ENCODE results near the gene EHBP1.

Gene EHBP1

GRCh38 chr2:62785216-62785615 is 79.7 kb downstream of the EHBP1 start:
- no peak overlapping the region for H3K4me3 ChIP-seq (ENCODE audit: low read depth, low read length)
- no peaks in the 10 kb centered on the region for H3K36me3 ChIP-seq (ENCODE audit: control insufficient read depth, insufficient read depth, low read length)
- no peaks in the 10 kb centered on the region for H3K27me3 ChIP-seq (ENCODE audit: control insufficient read depth, insufficient read depth, low read length)
- no peaks in the 10 kb centered on the region for H3K4me1 ChIP-seq (ENCODE audit: control insufficient read depth, insufficient read depth, low read length)
- H3K9ac ChIP-seq (ENCODE audit: low read length) = no peak overlapping the region
- H3K9me3 ChIP-seq (ENCODE audit: control insufficient read depth, insufficient read depth, low read depth, low read length) = peaks cover 17% of the 10 kb centered on the region
- H3K27ac ChIP-seq (ENCODE audit: low read depth, low read length) = no peak overlapping the region

GRCh38 chr2:62785810-62786597 is 80.5 kb downstream of the EHBP1 start:
- no peak overlapping the region for H3K4me3 ChIP-seq (ENCODE audit: low read depth, low read length)
- no peak overlapping the region for H3K9ac ChIP-seq (ENCODE audit: low read length)
- H3K9me3 ChIP-seq (ENCODE audit: control insufficient read depth, insufficient read depth, low read depth, low read length) = peaks cover 17% of the 10 kb centered on the region
- no peaks in the 10 kb centered on the region for H3K36me3 ChIP-seq (ENCODE audit: control insufficient read depth, insufficient read depth, low read length)
- H3K4me1 ChIP-seq (ENCODE audit: control insufficient read depth, insufficient read depth, low read length) = no peaks in the 10 kb centered on the region
- H3K27ac ChIP-seq (ENCODE audit: low read depth, low read length) = no peak overlapping the region
- no peaks in the 10 kb centered on the region for H3K27me3 ChIP-seq (ENCODE audit: control insufficient read depth, insufficient read depth, low read length)

DNA sequence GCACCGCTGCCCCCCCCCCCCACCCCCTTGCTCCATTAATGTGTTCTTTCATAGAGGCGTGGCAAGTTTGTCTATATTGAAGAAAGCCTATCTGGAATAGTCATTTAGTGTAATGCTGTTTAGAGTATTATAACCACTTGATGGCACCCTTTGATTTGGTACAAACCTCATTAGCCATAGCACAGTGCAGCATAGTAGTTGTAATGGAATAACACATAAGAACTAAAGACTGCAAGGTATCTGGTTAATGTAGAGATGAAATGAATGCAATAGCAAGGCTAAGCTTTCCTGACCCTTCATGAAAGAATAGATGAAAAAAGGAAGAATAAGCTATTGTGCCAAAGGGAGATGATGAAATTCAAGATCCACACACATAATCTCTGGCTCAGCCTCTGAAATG is 81.9 kb downstream of the EHBP1 start:
- Histone ChIP-seq H3K4me1 (ENCODE audit: control insufficient read depth, insufficient read depth, low read length) (no peaks in the 10 kb centered on the region), H3K4me3 (ENCODE audit: low read depth, low read length) (no peak overlapping the region), H3K9me3 (ENCODE audit: control insufficient read depth, insufficient read depth, low read depth, low read length) (peaks cover 13% of the 10 kb centered on the region), H3K9ac (ENCODE audit: low read length) (no peak overlapping the region), H3K27ac (ENCODE audit: low read depth, low read length) (no peak overlapping the region), H3K27me3 (ENCODE audit: control insufficient read depth, insufficient read depth, low read length) (no peaks in the 10 kb centered on the region), H3K36me3 (ENCODE audit: control insufficient read depth, insufficient read depth, low read length) (no peaks in the 10 kb centered on the region)

DNA sequence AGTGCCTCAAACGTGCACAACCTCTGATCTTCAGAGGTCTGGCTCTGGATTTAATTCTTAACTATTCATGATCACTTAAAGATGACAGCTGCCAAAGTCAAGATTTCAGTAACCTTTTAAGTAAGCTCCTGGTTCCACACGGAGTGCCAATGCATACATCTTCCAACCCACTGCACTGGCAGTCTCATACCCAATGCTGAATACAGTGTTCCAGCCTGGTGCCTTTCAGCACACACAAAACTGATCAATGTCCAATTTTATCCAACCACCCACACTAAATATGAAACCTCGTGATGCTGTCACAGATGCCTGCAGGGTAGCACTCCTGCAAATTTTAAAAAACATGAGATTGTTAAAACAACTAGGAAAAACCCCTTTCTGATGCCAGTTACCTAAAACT is 84.0 kb downstream of the EHBP1 start:
- H3K36me3 ChIP-seq (ENCODE audit: control insufficient read depth, insufficient read depth, low read length) = no peaks in the 10 kb centered on the region
- H3K9me3 ChIP-seq (ENCODE audit: control insufficient read depth, insufficient read depth, low read depth, low read length) = no peaks in the 10 kb centered on the region
- no peak overlapping the region for H3K4me3 ChIP-seq (ENCODE audit: low read depth, low read length)
- H3K9ac ChIP-seq (ENCODE audit: low read length) = no peak overlapping the region
- no peaks in the 10 kb centered on the region for H3K4me1 ChIP-seq (ENCODE audit: control insufficient read depth, insufficient read depth, low read length)
- H3K27me3 ChIP-seq (ENCODE audit: control insufficient read depth, insufficient read depth, low read length) = no peaks in the 10 kb centered on the region
- no peak overlapping the region for H3K27ac ChIP-seq (ENCODE audit: low read depth, low read length)

DNA sequence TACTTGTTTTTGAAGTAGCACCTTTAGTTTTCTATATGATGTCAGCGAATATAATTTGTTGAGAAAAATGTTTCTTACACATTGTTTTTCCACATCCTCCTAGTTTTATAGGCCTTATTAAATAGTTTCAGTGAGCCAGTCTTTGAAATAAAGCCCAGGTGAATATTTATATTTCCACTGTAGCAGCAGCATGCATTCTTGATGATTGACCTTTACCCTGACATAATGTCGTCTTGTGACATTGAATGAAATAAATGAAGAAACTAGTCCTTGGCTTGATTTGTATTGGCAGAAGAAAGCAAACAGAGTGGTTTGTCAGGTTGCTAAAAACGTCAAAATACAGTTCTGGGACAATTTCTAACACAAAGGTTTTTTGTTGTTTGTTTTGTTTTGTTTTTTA is 84.4 kb downstream of the EHBP1 start:
- no peak overlapping the region for H3K27ac ChIP-seq (ENCODE audit: low read depth, low read length)
- no peaks in the 10 kb centered on the region for H3K4me1 ChIP-seq (ENCODE audit: control insufficient read depth, insufficient read depth, low read length)
- H3K9me3 ChIP-seq (ENCODE audit: control insufficient read depth, insufficient read depth, low read depth, low read length) = no peaks in the 10 kb centered on the region
- no peak overlapping the region for H3K4me3 ChIP-seq (ENCODE audit: low read depth, low read length)
- no peaks in the 10 kb centered on the region for H3K36me3 ChIP-seq (ENCODE audit: control insufficient read depth, insufficient read depth, low read length)
- H3K27me3 ChIP-seq (ENCODE audit: control insufficient read depth, insufficient read depth, low read length) = no peaks in the 10 kb centered on the region
- no peak overlapping the region for H3K9ac ChIP-seq (ENCODE audit: low read length)

GRCh38 chr2:62792408-62792807 is 86.9 kb downstream of the EHBP1 start:
- Histone ChIP-seq H3K36me3 (ENCODE audit: control insufficient read depth, insufficient read depth, low read length) (no peaks in the 10 kb centered on the region), H3K27me3 (ENCODE audit: control insufficient read depth, insufficient read depth, low read length) (no peaks in the 10 kb centered on the region), H3K4me3 (ENCODE audit: low read depth, low read length) (no peak overlapping the region), H3K4me1 (ENCODE audit: control insufficient read depth, insufficient read depth, low read length) (no peaks in the 10 kb centered on the region), H3K27ac (ENCODE audit: low read depth, low read length) (no peak overlapping the region), H3K9ac (ENCODE audit: low read length) (no peak overlapping the region), H3K9me3 (ENCODE audit: control insufficient read depth, insufficient read depth, low read depth, low read length) (no peaks in the 10 kb centered on the region)

DNA sequence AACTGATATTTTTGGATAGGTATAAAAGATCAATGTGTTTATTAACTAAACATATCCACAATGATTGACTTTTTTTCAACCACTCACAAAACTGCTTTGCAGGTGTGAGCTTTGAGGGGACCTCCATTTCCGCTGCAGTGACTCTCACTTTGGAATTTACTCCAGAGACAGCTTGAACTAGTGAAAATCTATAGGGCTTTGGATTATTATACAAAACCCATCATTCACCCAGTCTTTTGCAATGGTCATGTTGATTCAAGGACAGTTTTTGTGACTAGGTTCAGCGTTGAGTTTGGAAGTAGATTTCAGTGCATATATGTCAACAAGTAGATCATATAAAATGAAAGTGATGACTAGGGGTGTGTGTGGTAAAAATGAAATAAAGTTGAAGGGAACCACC is 87.7 kb downstream of the EHBP1 start:
- Histone ChIP-seq H3K27ac (ENCODE audit: low read depth, low read length) (no peak overlapping the region), H3K9me3 (ENCODE audit: control insufficient read depth, insufficient read depth, low read depth, low read length) (no peaks in the 10 kb centered on the region), H3K4me3 (ENCODE audit: low read depth, low read length) (no peak overlapping the region), H3K27me3 (ENCODE audit: control insufficient read depth, insufficient read depth, low read length) (no peaks in the 10 kb centered on the region), H3K9ac (ENCODE audit: low read length) (no peak overlapping the region), H3K4me1 (ENCODE audit: control insufficient read depth, insufficient read depth, low read length) (no peaks in the 10 kb centered on the region), H3K36me3 (ENCODE audit: control insufficient read depth, insufficient read depth, low read length) (no peaks in the 10 kb centered on the region)

- Histone ChIP-seq H3K4me3 (ENCODE audit: low read depth, low read length) (no peak overlapping the region), H3K27me3 (ENCODE audit: control insufficient read depth, insufficient read depth, low read length) (no peaks in the 10 kb centered on the region), H3K36me3 (ENCODE audit: control insufficient read depth, insufficient read depth, low read length) (no peaks in the 10 kb centered on the region), H3K9me3 (ENCODE audit: control insufficient read depth, insufficient read depth, low read depth, low read length) (no peaks in the 10 kb centered on the region), H3K27ac (ENCODE audit: low read depth, low read length) (no peak overlapping the region), H3K4me1 (ENCODE audit: control insufficient read depth, insufficient read depth, low read length) (no peaks in the 10 kb centered on the region), H3K9ac (ENCODE audit: low read length) (no peak overlapping the region)
These were observed 89.3 kb downstream of the EHBP1 start for GRCh38 chr2:62794791-62795190.

DNA sequence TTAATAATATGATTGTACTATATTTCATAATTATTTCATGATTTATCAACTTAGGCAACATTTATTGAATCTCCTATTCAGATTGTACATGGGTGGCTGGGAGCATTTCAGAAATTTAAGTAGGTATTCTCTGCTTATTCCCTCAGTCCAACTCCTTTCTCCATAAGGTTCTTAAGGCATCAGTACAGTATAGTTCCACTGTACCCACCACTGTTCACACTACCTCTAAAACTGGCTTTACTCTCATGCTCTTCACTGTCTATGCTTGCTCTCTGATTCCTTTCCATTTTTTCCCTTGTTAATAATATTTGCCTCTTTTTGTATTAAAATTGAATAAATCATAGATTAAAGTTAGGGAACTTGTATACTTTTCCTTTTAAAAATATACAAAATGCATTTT is 89.8 kb downstream of the EHBP1 start:
- no peaks in the 10 kb centered on the region for H3K27me3 ChIP-seq (ENCODE audit: control insufficient read depth, insufficient read depth, low read length)
- no peak overlapping the region for H3K27ac ChIP-seq (ENCODE audit: low read depth, low read length)
- no peak overlapping the region for H3K4me3 ChIP-seq (ENCODE audit: low read depth, low read length)
- no peaks in the 10 kb centered on the region for H3K36me3 ChIP-seq (ENCODE audit: control insufficient read depth, insufficient read depth, low read length)
- no peak overlapping the region for H3K9ac ChIP-seq (ENCODE audit: low read length)
- no peaks in the 10 kb centered on the region for H3K4me1 ChIP-seq (ENCODE audit: control insufficient read depth, insufficient read depth, low read length)
- no peaks in the 10 kb centered on the region for H3K9me3 ChIP-seq (ENCODE audit: control insufficient read depth, insufficient read depth, low read depth, low read length)

DNA sequence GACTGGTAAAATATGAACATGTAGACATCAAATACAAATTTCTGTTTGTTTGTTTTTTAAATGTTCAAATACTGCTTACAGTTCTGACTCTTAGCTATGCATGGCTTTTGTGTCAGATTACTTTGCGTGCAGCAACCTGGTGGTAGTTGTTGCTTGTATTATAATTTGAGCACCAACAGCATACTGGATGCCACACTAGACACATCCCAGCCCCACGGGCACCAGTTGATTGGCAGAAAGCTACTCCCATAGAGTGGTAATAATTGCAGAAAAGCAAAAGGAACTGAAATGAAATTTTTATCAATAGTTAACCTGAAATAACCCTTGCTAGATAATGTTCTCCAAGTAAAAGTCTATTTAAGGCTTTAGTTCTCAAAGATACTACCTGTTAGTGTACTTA is 91.6 kb downstream of the EHBP1 start:
- Histone ChIP-seq H3K27me3 (ENCODE audit: control insufficient read depth, insufficient read depth, low read length) (no peaks in the 10 kb centered on the region), H3K4me3 (ENCODE audit: low read depth, low read length) (no peak overlapping the region), H3K9me3 (ENCODE audit: control insufficient read depth, insufficient read depth, low read depth, low read length) (no peaks in the 10 kb centered on the region), H3K4me1 (ENCODE audit: control insufficient read depth, insufficient read depth, low read length) (no peaks in the 10 kb centered on the region), H3K9ac (ENCODE audit: low read length) (no peak overlapping the region), H3K27ac (ENCODE audit: low read depth, low read length) (no peak overlapping the region), H3K36me3 (ENCODE audit: control insufficient read depth, insufficient read depth, low read length) (no peaks in the 10 kb centered on the region)

DNA sequence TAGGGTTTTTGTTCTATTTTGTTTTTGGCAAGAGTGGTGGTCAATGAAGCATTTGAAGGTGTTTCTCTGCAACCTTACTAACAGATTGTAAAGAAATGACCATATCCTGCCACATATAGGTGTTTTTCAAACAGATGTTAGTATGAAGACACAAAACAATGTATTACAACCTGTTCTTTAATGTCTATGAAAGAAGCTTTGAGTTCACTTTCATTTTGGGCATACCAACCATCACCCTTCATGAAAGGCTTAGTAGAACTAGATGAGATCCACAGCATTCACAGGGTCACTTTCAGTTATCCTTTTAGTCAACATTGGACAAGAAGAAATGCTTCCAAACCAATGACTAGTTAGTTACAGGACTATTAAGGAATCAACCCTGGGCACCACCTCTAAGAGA is 95.1 kb downstream of the EHBP1 start:
- Histone ChIP-seq H3K27ac (ENCODE audit: low read depth, low read length) (no peak overlapping the region), H3K9ac (ENCODE audit: low read length) (no peak overlapping the region), H3K9me3 (ENCODE audit: control insufficient read depth, insufficient read depth, low read depth, low read length) (no peaks in the 10 kb centered on the region), H3K4me3 (ENCODE audit: low read depth, low read length) (no peak overlapping the region), H3K4me1 (ENCODE audit: control insufficient read depth, insufficient read depth, low read length) (no peaks in the 10 kb centered on the region), H3K27me3 (ENCODE audit: control insufficient read depth, insufficient read depth, low read length) (no peaks in the 10 kb centered on the region), H3K36me3 (ENCODE audit: control insufficient read depth, insufficient read depth, low read length) (no peaks in the 10 kb centered on the region)
